Lower leg skin (tissue), 4 donors: ENCODE results near the gene SPAG7. TPM values are rescaled to one million over a fixed set of nuclear protein-coding genes. Genes with fewer than 3 reads are reported as not detected.

Experiments used
- DNase-seq, 2 donors: peaks; one replicate each; pipeline ENCODE4 v3.0.0-alpha.2; 2019; ENCODE audit warnings: low spot score in 2 of 2
- H3K4me3 ChIP-seq: fragments of 200-600 bp; sonication (generic); 2 replicates; pipeline ENCODE4 v1.5.1; 2017; ENCODE audit warnings: mild to moderate bottlenecking, low read depth; ENCODE audit not compliant: poor library complexity, severe bottlenecking
- CTCF ChIP-seq, 3 donors: fragments of 450-650 bp; IDR thresholded peaks; one replicate each; pipeline ENCODE4 v1.5.1; 2016; ENCODE audit warnings: antibody characterized with exemption in 3 of 3, mild to moderate bottlenecking in 3 of 3, moderate library complexity in 2 of 3
- POLR2A ChIP-seq, 2 donors: fragments of 450-650 bp; IDR thresholded peaks; one replicate each; pipeline ENCODE4 v1.6.1; 2016 to 2017; ENCODE audit warnings: antibody characterized with exemption in 2 of 2, mild to moderate bottlenecking in 1 of 2, moderate library complexity in 1 of 2
- WGBS, 2 donors: methylation state at CpG; one replicate each; pipeline ENCODE4 v1.1.5; 2018; 5-methylcytosine and 5-hydroxymethylcytosine counted together
- intact Hi-C: fragments of 100-400 bp; cut with DNase I; formaldehyde crosslinking; loops from one replicate; pipeline ENCODE4 v1.15.0; 2023; ENCODE audit warnings: low total_unique reads
- total RNA-seq, 4 donors: library from RNA; depleted of rRNA; stranded (reverse); fragments of >200 nt; gene quantifications; one replicate each; pipeline ENCODE4 v1.1.0, GENCODE V29; 2016

SPAG7 gene
- total RNA-seq, 4 donors from 2014 or later, result 35.1 to 64.0 (median 51.7) TPM

- peak in 1 of 3 donors; percentile 72 for TF ChIP-seq CTCF (IDR thresholded peaks at IDR 0.05)
- no peak for TF ChIP-seq POLR2A (IDR thresholded peaks at IDR 0.05)
- no peak for DNase-seq
- WGBS, 2 donors, result 36 to 42% methylated on average over 6 of the region's 6 CpGs
- intact Hi-C loops, result loop anchor here (10.0 kb wide), 1 partner anchor 74 kb away; no protein-coding TSS in a partner anchor
- H3K4me3 ChIP-seq, result no peak overlapping the region
These were observed 13.1 kb upstream of the SPAG7 start for GRCh38 chr17:4980644-4981216.

- no peak for DNase-seq
- TF ChIP-seq POLR2A (IDR thresholded peaks at IDR 0.05) (no peak), CTCF (IDR thresholded peaks at IDR 0.05) (no peak)
- intact Hi-C loops, result no loop called here
- no peak overlapping the region for H3K4me3 ChIP-seq
These were observed 11.1 kb upstream of the SPAG7 start for GRCh38 chr17:4978726-4979125.

GRCh38 chr17:4974115-4974670 is 6.6 kb upstream of the SPAG7 start:
- H3K4me3 ChIP-seq, result no peak overlapping the region
- DNase-seq, result no peak
- TF ChIP-seq POLR2A (IDR thresholded peaks at IDR 0.05), result no peak
- TF ChIP-seq CTCF (IDR thresholded peaks at IDR 0.05), result no peak
- intact Hi-C loops, result no loop called here
- WGBS, 2 donors, result 89 to 93% methylated on average over 9 of the region's 9 CpGs

GRCh38 chr17:4973256-4974114 is 5.9 kb upstream of the SPAG7 start:
- 90 to 92% methylated on average over 10 of the region's 10 CpGs for WGBS, 2 donors
- TF ChIP-seq POLR2A (IDR thresholded peaks at IDR 0.05), result no peak
- TF ChIP-seq CTCF (IDR thresholded peaks at IDR 0.05), result no peak
- no peak for DNase-seq
- intact Hi-C loops, result no loop called here
- H3K4me3 ChIP-seq, result no peak overlapping the region

- no peak for TF ChIP-seq POLR2A (IDR thresholded peaks at IDR 0.05)
- no peak overlapping the region for H3K4me3 ChIP-seq
- intact Hi-C loops, result no loop called here
- 83 to 92% methylated on average over 12 of the region's 12 CpGs for WGBS, 2 donors
- no peak for DNase-seq
These were observed 5.1 kb upstream of the SPAG7 start for GRCh38 chr17:4972752-4973151.

GRCh38 chr17:4972322-4972721 is 4.7 kb upstream of the SPAG7 start:
- no peak for DNase-seq
- WGBS, 2 donors, result 89 to 94% methylated on average over 12 of the region's 12 CpGs
- TF ChIP-seq POLR2A (IDR thresholded peaks at IDR 0.05), result no peak
- TF ChIP-seq CTCF (IDR thresholded peaks at IDR 0.05), result no peak
- intact Hi-C loops, result no loop called here
- no peak overlapping the region for H3K4me3 ChIP-seq
